DND-41 (cell line): Measurements from ENCODE around the gene FGFR2.

Experiments used
- EZH2 ChIP-seq: IDR thresholded peaks from 3 replicates; pipeline ENCODE4 v1.6.1; 2012; ENCODE audit warnings: borderline replicate concordance, low read depth, mild to moderate bottlenecking, moderate library complexity, low read length, inconsistent platforms; ENCODE audit not compliant: severe bottlenecking
- TF ChIP-seq, protein P1 (sequence below): IDR thresholded peaks from 2 replicates; pipeline ENCODE4 v1.5.1; 2012; ENCODE audit warnings: borderline replicate concordance, low read length, moderate library complexity, mild to moderate bottlenecking; ENCODE audit not compliant: poor library complexity, severe bottlenecking; ENCODE audit errors: extremely low read depth

DNA sequence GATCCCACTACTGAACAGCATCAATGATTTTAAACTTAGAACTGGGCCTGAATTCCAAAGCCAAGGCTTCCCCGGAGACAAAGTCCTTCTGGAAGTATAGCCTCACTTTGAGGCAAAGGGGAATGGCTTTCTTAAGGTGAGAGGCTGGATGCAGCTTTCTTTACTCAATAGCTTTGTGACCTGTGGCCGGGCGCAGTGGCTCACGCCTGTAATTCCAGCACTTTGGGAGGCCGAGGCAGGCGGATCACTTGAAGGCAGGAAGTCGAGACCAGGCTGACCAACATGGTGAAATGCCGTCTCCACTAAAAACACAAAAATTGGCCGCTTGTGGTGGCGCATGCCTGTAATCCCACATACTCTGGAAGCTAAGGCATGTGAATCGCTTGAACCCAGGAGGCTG, 3.2 kb upstream of the FGFR2 start:
- TF ChIP-seq, protein P1, sequence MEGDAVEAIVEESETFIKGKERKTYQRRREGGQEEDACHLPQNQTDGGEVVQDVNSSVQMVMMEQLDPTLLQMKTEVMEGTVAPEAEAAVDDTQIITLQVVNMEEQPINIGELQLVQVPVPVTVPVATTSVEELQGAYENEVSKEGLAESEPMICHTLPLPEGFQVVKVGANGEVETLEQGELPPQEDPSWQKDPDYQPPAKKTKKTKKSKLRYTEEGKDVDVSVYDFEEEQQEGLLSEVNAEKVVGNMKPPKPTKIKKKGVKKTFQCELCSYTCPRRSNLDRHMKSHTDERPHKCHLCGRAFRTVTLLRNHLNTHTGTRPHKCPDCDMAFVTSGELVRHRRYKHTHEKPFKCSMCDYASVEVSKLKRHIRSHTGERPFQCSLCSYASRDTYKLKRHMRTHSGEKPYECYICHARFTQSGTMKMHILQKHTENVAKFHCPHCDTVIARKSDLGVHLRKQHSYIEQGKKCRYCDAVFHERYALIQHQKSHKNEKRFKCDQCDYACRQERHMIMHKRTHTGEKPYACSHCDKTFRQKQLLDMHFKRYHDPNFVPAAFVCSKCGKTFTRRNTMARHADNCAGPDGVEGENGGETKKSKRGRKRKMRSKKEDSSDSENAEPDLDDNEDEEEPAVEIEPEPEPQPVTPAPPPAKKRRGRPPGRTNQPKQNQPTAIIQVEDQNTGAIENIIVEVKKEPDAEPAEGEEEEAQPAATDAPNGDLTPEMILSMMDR: no peak
- TF ChIP-seq EZH2: no peak
